Right kidney (tissue), 1 donor: ENCODE measurements around the gene TMEM150A.
"Not testable (repeated sequence)": the region's sequence is repeated elsewhere in the genome, so short reads cannot be mapped to it uniquely, and the experiment has no call there.

Source experiments
- DNase-seq: peaks from one replicate; pipeline ENCODE4 v3.0.0-alpha.2; 2016

Gene TMEM150A

GRCh38 chr2:85594715-85595300, 7.7 kb downstream of the TMEM150A start:
- DNase-seq = no peak

GRCh38 chr2:85593023-85593422, 9.5 kb downstream of the TMEM150A start:
- no peak for DNase-seq

- not testable (repeated sequence) for DNase-seq
These were observed 10.2 kb downstream of the TMEM150A start for GRCh38 chr2:85592299-85592698.

GRCh38 chr2:85591563-85591962, 10.9 kb downstream of the TMEM150A start:
- DNase-seq = no peak

- DNase-seq = no peak
These were observed 11.5 kb downstream of the TMEM150A start for GRCh38 chr2:85590950-85591349.

- DNase-seq = no peak
These were observed 12.3 kb downstream of the TMEM150A start for GRCh38 chr2:85589982-85590791.

- no peak for DNase-seq
These were observed 13.3 kb downstream of the TMEM150A start for GRCh38 chr2:85589181-85589580.

- no peak for DNase-seq
These were observed 13.9 kb downstream of the TMEM150A start for GRCh38 chr2:85588645-85589044.

- no peak for DNase-seq
These were observed 14.3 kb downstream of the TMEM150A start for GRCh38 chr2:85588236-85588635.

GRCh38 chr2:85585781-85586105, 16.8 kb downstream of the TMEM150A start:
- DNase-seq = no peak

GRCh38 chr2:85584857-85585780, 17.4 kb downstream of the TMEM150A start:
- no peak for DNase-seq

- peak; percentile 80 for DNase-seq
These were observed 18.1 kb downstream of the TMEM150A start, which contains the start of gene VAMP5 for GRCh38 chr2:85584354-85584856. TSS of gene VAMP5 (plus strand) at chr2:85584431. CDS start at chr2:85584491, 60 bp downstream.

- DNase-seq = no peak
These were observed 18.7 kb downstream of the TMEM150A start for GRCh38 chr2:85583667-85584353.

- DNase-seq = no peak
These were observed 20.0 kb downstream of the TMEM150A start for GRCh38 chr2:85582492-85582891.

GRCh38 chr2:85580206-85580605, 22.3 kb downstream of the TMEM150A start:
- DNase-seq = no peak

- DNase-seq = peak; percentile 48
These were observed 23.1 kb downstream of the TMEM150A start for GRCh38 chr2:85579266-85579935.

- peak; percentile 46 for DNase-seq
These were observed 24.0 kb downstream of the TMEM150A start for GRCh38 chr2:85578243-85579180.

GRCh38 chr2:85577386-85578242, 24.9 kb downstream of the TMEM150A start, which contains the start of gene VAMP8:
TSS of gene VAMP8 (plus strand) at chr2:85577586. CDS start at chr2:85577647, 61 bp downstream.
- peak; percentile 63 for DNase-seq

- no peak for DNase-seq
These were observed 25.5 kb downstream of the TMEM150A start for GRCh38 chr2:85577063-85577385.
